GM19240 (cell line): ENCODE results near the gene ZNF518A.

Experiments
- DNase-seq: peaks from one replicate; pipeline ENCODE4 v3.0.0; 2011; ENCODE audit warnings: low spot score; ENCODE audit not compliant: insufficient read length

The ZNF518A gene

DNA sequence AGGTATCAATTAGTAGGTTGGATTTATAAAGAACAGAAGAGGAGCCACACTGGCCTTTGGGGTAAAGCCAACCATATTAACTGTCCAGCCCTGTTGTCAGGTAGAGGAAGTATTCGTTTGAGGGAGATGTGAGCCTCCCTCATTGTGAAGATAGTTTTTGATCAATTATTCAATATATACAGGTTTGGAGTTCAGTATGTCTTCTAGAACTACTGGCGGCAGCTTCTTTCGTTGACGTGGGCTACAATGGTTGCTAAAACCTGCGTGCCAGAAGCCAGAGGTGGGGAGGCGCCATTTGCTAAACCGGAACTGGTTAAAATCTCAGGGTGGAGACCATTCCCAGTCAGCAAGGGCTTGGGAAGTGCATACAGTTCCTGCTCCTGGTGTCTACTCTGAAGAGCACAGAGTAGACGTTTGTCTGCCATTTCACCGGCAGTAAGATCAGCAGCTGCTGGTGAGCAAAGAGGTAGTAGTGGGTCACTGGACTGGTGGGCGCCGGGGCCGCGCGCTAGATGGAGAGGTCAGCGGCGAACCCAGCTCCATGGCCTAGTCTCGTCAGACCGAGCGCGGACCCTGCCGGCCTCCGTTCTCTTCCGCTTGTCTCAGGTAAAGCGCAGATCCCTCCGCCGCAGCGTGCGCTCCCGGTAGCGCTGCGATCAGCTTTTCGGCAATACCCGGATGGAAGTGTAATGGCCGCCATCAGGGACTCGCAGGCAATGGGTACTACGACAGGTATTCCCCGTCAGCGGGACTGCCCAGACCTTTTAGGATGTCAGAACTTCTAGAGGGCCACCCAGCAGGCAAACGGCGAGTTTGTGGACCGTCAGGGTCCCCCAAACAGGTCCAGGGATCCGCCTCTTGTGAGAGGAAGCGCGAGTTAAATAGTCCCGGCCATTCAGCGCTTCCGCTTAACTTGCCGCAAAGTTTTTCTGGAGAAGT, at the start of gene ZNF518A:
TSS of gene ZNF518A (plus strand) at position 911 of the 939 bp plus-strand sequence. CDS start 26,026 bp downstream, outside the sequence.
- peak; percentile 45 for DNase-seq

GRCh38 chr10:96082153-96082552, 47.9 kb upstream of the ZNF518A start:
- DNase-seq, result no peak

DNA sequence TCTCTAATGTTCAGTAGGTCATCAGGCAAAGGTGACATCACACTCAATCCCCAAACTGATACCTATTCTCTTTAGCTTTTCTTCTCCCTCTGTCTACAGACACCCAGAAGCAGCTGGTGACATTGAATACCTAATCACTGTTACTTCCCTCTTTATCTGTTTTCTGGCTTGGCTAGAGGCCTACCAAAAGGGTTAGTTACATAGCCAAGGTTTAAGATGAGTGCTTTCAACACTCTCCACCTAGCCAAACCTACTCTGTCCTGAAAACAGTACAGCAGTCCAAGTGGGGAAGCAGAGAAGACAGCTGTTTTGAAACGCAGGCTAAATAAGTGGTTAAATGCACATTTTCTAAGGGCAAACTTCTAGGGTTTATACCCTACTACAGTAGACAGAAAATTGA, 47.3 kb upstream of the ZNF518A start:
- no peak for DNase-seq

GRCh38 chr10:96089116-96089515, 41.0 kb upstream of the ZNF518A start:
- DNase-seq, result no peak

GRCh38 chr10:96089670-96090462, 40.2 kb upstream of the ZNF518A start:
- peak; percentile 75 for DNase-seq

- no peak for DNase-seq
These were observed 39.7 kb upstream of the ZNF518A start for GRCh38 chr10:96090463-96090800.

DNA sequence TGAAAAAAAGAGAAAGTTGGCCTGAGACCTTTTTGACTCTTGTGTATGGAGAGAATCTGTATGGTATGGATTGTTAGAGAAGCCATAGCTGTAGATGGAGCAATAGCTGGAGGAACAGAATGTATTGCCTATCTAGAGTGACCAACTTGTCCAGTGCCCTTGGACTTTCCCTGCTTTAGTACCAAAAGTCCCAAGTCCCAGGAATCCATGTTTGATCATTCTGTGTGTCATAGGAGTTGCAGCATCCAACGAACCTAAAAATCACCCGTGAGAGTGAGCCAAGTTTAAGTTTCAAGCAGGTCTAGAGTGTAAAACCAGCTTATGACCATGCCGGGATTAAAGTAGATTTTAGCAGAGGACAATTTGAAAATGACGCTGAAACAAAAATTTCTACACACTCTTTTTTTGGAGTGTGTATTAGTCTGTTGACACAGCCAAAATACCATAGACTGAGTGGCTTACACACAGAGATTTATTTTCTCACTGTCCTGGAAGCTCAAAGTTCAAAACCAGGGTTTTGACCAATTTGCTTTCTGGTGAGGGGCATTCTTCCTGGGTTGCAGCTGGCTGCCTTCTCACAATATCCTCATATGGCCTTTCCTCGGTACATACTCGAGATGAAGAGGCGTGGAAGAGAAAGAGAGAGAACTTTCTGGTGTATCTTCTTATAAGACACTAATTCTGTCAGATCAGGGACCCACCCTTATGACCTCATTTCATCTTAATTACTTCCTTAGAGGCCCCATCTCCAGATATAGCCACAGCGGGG, 36.9 kb upstream of the ZNF518A start:
- DNase-seq, result no peak

DNA sequence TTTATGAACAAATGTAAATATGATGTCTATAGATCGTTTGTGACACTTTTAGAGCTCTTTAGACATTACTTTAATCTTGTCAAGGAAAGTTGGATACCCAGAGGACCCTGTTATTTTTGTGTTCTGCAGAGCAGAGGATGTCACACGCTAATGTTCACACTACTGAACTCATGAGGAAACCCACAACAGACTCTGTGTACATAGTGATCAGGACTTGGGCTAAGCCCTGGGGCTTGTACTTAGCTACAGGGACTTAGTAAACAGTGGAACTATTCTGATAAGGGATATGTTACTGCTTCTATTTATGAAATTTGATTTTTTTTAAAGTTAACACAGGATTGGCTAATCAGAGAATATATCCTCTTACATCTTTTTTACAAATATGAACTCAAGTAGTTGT, 36.1 kb upstream of the ZNF518A start:
- DNase-seq, result no peak

- no peak for DNase-seq
These were observed 33.1 kb upstream of the ZNF518A start for GRCh38 chr10:96096958-96097357.

DNA sequence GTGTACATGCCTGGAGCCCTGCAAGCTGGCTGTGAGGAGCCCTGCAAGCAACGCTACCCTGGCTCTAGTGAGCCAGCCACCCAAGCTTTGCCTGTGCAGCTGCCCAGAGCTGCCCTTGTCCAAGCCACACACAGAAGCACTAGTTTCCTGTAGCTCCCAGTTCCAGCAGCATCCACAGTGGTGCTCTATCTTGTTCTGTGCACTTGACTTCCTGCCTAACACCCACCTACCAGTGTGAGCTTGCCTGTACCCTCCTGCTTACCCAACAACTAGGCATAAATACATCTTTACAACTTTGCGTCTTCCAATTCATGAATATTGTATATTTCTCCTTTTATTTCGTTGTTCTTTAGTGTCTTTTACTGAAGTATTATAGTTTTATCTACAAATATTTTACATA, 32.2 kb upstream of the ZNF518A start:
- no peak for DNase-seq

DNA sequence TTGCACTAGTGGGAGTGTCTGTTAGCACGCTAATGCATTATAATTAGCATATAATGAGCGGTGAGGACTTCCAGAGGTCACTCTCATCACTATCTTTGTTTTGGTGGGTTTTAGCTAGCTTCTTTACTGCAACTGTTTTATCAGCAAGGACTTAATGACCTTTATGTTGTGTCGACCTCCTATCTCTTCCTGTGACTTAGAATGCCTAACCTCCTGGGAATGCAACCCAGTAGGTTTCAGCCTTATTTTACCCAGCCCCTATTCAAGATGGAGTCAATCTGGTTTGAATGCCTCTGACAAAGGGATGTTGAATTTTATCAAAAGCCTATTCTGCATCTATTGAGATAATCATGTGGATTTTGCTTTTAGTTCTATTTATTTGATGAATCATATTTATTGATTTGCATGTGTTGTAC, 22.5 kb upstream of the ZNF518A start:
- no peak for DNase-seq

DNA sequence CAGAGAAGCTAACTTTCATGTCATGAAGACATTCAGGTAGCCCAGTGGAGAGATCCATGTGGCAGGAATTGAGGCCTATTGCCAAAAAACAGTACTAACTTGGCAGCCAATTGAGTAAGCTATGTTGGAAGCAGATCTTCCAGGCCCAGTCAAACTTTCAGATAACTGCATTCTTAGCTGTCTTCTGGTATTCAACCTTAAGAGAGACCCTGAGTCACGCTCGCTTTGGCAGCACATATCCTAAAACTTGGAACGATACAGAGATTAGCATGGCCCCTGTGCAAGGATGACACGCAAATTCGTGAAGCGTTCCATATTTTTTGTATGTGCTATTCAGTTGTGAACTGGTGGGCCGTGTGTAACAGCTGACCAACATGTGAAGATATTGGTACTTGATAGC, 17.6 kb upstream of the ZNF518A start:
- DNase-seq, result no peak

- DNase-seq, result no peak
These were observed 11.3 kb upstream of the ZNF518A start for GRCh38 chr10:96118604-96119450.

DNA sequence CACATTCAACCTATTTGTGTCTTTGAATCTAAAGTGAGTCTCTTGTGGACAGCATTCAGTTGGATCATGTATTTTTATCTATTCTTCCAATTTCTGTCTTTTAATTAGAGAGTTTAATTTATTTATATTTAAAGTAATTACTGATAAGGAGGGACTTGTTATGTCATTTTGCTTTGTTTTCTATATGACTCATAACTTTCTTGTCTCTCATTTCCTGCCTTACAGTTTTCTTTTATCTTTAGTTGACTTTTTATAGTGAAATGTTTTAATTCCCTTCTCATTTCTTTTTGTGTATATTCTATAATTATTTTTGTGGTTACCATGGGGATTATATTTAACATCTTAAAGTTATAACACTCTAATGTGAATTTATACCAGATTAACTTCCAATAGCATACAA, 7.3 kb upstream of the ZNF518A start:
- no peak for DNase-seq

- no peak for DNase-seq
These were observed 5.6 kb upstream of the ZNF518A start for GRCh38 chr10:96124230-96125141.

DNA sequence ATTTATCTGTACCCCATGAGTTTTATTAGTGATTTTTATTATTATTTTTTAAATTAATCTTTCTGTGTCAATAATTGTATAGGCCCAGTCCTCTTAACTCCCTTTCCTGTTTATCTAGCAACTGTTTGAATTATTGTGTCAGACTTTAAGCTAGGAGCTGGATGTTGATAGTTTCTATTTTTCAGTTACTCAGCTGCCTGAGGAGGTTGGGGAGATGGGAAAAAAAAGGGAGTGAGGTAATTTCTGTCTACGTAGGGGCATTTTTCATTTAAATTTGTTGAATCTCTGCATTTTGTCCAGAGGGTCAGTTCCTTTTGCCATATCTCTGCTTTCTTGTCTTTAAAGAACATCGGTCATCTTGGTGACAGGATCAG, 5.0 kb upstream of the ZNF518A start:
- no peak for DNase-seq

DNA sequence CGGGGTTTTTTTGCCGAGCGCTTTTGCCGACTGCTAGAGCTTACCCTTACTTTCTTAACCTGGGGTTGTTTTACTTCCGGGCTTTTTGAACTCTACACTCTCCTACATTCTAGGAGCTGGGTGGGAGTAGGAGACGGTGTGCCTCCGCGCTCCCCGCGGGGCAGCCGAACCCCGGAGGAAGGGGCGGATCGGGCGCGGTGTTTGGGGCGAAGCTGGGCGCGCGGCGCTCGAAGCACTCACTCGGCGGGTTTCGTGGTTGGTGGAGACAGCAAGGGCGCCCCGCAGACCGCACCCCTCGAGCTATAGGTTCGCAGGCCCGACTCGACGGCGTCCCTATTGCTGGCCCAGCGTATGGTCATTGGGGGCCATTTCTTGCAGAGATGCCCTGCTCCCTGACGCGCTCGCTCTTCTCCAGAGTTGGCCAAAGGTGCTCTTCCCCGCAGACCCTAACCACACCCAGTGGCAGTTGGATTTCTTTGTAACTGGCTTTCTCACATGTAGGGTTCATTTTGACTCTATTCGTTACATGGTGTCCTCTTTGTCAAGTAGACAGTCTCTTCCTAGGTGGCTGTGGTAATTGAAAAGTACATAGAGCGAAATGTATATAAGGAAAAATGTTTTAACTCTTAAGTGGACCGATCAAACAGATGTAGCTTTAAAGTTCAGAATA, 364 bp downstream of the ZNF518A start:
- peak; percentile 39 for DNase-seq

- DNase-seq, result no peak
These were observed 1.5 kb downstream of the ZNF518A start for GRCh38 chr10:96131621-96132020.

GRCh38 chr10:96133135-96133534, 3.0 kb downstream of the ZNF518A start:
- DNase-seq, result no peak
